GM23338 (cell line): ENCODE measurements around the gene IKZF1. TPM values are rescaled to one million over a fixed set of nuclear protein-coding genes. Genes with fewer than 3 reads are reported as not detected.

Experiments
- ATAC-seq: fragments of 200-7000 bp; cut with Tn5 transposase; 3 replicates; pipeline ENCODE4 v1.9.1; 2020
- DNase-seq: peaks from one replicate; pipeline ENCODE4 v3.0.0-alpha.2; 2015; ENCODE audit warnings: low spot score
- H2AFZ ChIP-seq: fragments of 200-600 bp; sonication (generic); 2 replicates; pipeline ENCODE4 v1.8.0; 2016; ENCODE audit warnings: antibody characterized with exemption, mild to moderate bottlenecking, moderate library complexity
- H3F3A ChIP-seq: fragments of 200-600 bp; sonication (generic); replicated peaks from 2 replicates; pipeline ENCODE4 v1.8.0; 2017; ENCODE audit warnings: antibody characterized with exemption, mixed run types, low read depth
- H3K27ac ChIP-seq: fragments of 200-600 bp; sonication (generic); 2 replicates; pipeline ENCODE4 v1.6.1; 2016; ENCODE audit warnings: low read depth
- H3K27me3 ChIP-seq: fragments of 200-600 bp; sonication (generic); 2 replicates; pipeline ENCODE4 v1.8.0; 2016; ENCODE audit warnings: mild to moderate bottlenecking, mixed run types, moderate library complexity; ENCODE audit not compliant: insufficient read depth
- H3K36me3 ChIP-seq: fragments of 200-600 bp; sonication (generic); 2 replicates; pipeline ENCODE4 v1.8.0; 2016; ENCODE audit warnings: mild to moderate bottlenecking; ENCODE audit not compliant: insufficient read depth
- H3K4me1 ChIP-seq: fragments of 200-600 bp; sonication (generic); 2 replicates; pipeline ENCODE4 v1.8.0; 2016; ENCODE audit warnings: mild to moderate bottlenecking, moderate library complexity; ENCODE audit not compliant: insufficient read depth
- H3K4me2 ChIP-seq: fragments of 200-600 bp; sonication (generic); 2 replicates; pipeline ENCODE4 v1.7.1; 2017; ENCODE audit warnings: mixed run types
- H3K4me3 ChIP-seq: fragments of 200-600 bp; sonication (generic); 2 replicates; pipeline ENCODE4 v1.6.1; 2016; ENCODE audit warnings: mixed run types
- H3K79me2 ChIP-seq: fragments of 200-600 bp; sonication (generic); replicated peaks from 2 replicates; pipeline ENCODE4 v1.8.0; 2017; ENCODE audit warnings: mild to moderate bottlenecking; ENCODE audit not compliant: insufficient read depth
- H3K9me2 ChIP-seq: fragments of 200-600 bp; sonication (generic); 2 replicates; pipeline ENCODE4 v1.8.0; 2017; ENCODE audit not compliant: insufficient read depth
- H4K20me1 ChIP-seq: fragments of 200-600 bp; sonication (generic); replicated peaks from 2 replicates; pipeline ENCODE4 v1.8.0; 2017; ENCODE audit warnings: mild to moderate bottlenecking; ENCODE audit not compliant: insufficient read depth
- H3K27ac Mint-ChIP-seq: 2 replicates; pipeline ENCODE4 v1.8.0; 2020; ENCODE audit warnings: inconsistent platforms, mild to moderate bottlenecking, moderate library complexity, mixed read lengths
- H3K27me3 Mint-ChIP-seq: 3 replicates; pipeline ENCODE4 v1.8.0; 2022; ENCODE audit warnings: low read depth, mild to moderate bottlenecking, moderate library complexity, mixed read lengths, inconsistent platforms; ENCODE audit not compliant: insufficient read depth, poor library complexity
- H3K36me3 Mint-ChIP-seq: 3 replicates; pipeline ENCODE4 v1.8.0; 2021; ENCODE audit warnings: low read depth, mild to moderate bottlenecking, inconsistent platforms, moderate library complexity, mixed read lengths
- H3K4me1 Mint-ChIP-seq: 3 replicates; pipeline ENCODE4 v1.8.0; 2020; ENCODE audit warnings: mild to moderate bottlenecking, inconsistent platforms, mixed read lengths
- H3K4me3 Mint-ChIP-seq: 3 replicates; pipeline ENCODE4 v1.8.0; 2021; ENCODE audit warnings: moderate library complexity, mild to moderate bottlenecking, inconsistent platforms, mixed read lengths
- H3K9me3 Mint-ChIP-seq: 3 replicates; pipeline ENCODE4 v1.8.0; 2020; ENCODE audit warnings: moderate library complexity, mild to moderate bottlenecking, inconsistent platforms, mixed read lengths
- CREB1 ChIP-seq: fragments of 250-450 bp; sonication (Bioruptor Pico); IDR thresholded peaks from 2 replicates; pipeline ENCODE4 v1.5.0; 2020; ENCODE audit warnings: low read depth, mild to moderate bottlenecking, moderate library complexity
- CTCF ChIP-seq, 2 experiments: fragments of 200-600 bp in 1 of 2; sonication (generic) in 1 of 2; conservative IDR thresholded peaks; 2 replicates each; pipeline versions ENCODE4 v1.5.1 to v1.6.1; 2016 to 2017; ENCODE audit warnings: antibody characterized with exemption in 2 of 2, low read depth in 2 of 2, mild to moderate bottlenecking in 2 of 2, moderate library complexity in 1 of 2
- ETS1 ChIP-seq: IDR thresholded peaks from 2 replicates; pipeline ENCODE4 v1.6.1; 2016; ENCODE audit warnings: antibody characterized with exemption
- EZH2 ChIP-seq: fragments of 200-600 bp; sonication (generic); IDR thresholded peaks from one replicate; pipeline ENCODE4 v1.8.0; 2017; ENCODE audit warnings: antibody characterized with exemption, mild to moderate bottlenecking, low read depth; ENCODE audit not compliant: unreplicated experiment
- EZH2phosphoT487 ChIP-seq: fragments of 200-600 bp; sonication (generic); IDR thresholded peaks from one replicate; pipeline ENCODE4 v1.8.1; 2018; ENCODE audit warnings: antibody characterized with exemption; ENCODE audit not compliant: unreplicated experiment
- JUNB ChIP-seq: IDR thresholded peaks from one replicate; pipeline ENCODE4 v1.6.1; 2016; ENCODE audit warnings: antibody characterized with exemption; ENCODE audit not compliant: unreplicated experiment
- NANOG ChIP-seq: IDR thresholded peaks from 2 replicates; pipeline ENCODE4 v1.6.1; 2016; ENCODE audit warnings: antibody characterized with exemption, borderline replicate concordance
- POLR2AphosphoS5 ChIP-seq: IDR thresholded peaks from 2 replicates; pipeline ENCODE4 v1.6.1; 2016; ENCODE audit warnings: antibody characterized with exemption, low read depth
- STAT1 ChIP-seq: IDR thresholded peaks from one replicate; pipeline ENCODE4 v1.6.1; 2016; ENCODE audit warnings: antibody characterized with exemption; ENCODE audit not compliant: unreplicated experiment
- ZNF114 ChIP-seq: fragments of 250-450 bp; sonication (Bioruptor Pico); IDR thresholded peaks from 2 replicates; pipeline ENCODE4 v1.5.0; 2020; ENCODE audit warnings: mild to moderate bottlenecking, moderate library complexity
- ZNF331 ChIP-seq: fragments of 250-450 bp; sonication (Bioruptor Pico); IDR thresholded peaks from 2 replicates; pipeline ENCODE4 v1.5.0; 2020; ENCODE audit warnings: low read depth, mild to moderate bottlenecking, moderate library complexity
- ZNF462 ChIP-seq: fragments of 250-450 bp; sonication (Bioruptor Pico); IDR thresholded peaks from 2 replicates; pipeline ENCODE4 v1.5.0; 2020; ENCODE audit warnings: mild to moderate bottlenecking, moderate library complexity
- polyA plus RNA-seq: library from polyadenylated mRNA; unstranded; fragments of >200 nt; fragmentation: Nextera tagmentation; extraction: Ambion mirVana; gene quantifications from 2 replicates; pipeline ENCODE4 v1.2.1, GENCODE V29; 2016
- total RNA-seq: library from RNA; depleted of rRNA; stranded (reverse); fragments of >200 nt; shearing (Covaris generic); gene quantifications from 2 replicates; pipeline ENCODE4 v1.2.3, GENCODE V29; 2014

Gene IKZF1
- total and polyA plus RNA-seq, 2 experiments from 2014 or later = 0.57 to 1.8 TPM

GRCh38 chr7:50276483-50276882 lies 28.0 kb upstream of the IKZF1 start (continued):
- TF ChIP-seq ZNF462 (CRISPR knock-in tag) (no peak), ETS1 (no peak), EZH2phosphoT487 (no peak)

- H3K4me3 Mint-ChIP-seq = no peak overlapping the region
- no peak for ATAC-seq
- no peak for TF ChIP-seq POLR2AphosphoS5
- TF ChIP-seq ZNF331 (CRISPR knock-in tag) = no peak
- no peak for TF ChIP-seq EZH2
- no peak for TF ChIP-seq STAT1
- no peak for TF ChIP-seq JUNB
- no peak for TF ChIP-seq NANOG
- TF ChIP-seq EZH2phosphoT487 = no peak
- no peak for TF ChIP-seq ETS1
- no peak for TF ChIP-seq CREB1 (CRISPR knock-in tag)
- no peak for TF ChIP-seq ZNF114 (CRISPR knock-in tag)
- TF ChIP-seq CTCF (conservative IDR thresholded peaks at IDR 0.05; ENCODE audit: low read depth in 2 of 2) = no peak
Measured at GRCh38 chr7:50278120-50278519, 26.4 kb upstream of the IKZF1 start.

More at GRCh38 chr7:50278120-50278519, 26.4 kb upstream of the IKZF1 start:
- no peaks in the 10 kb centered on the region for H3K36me3 ChIP-seq
- Mint-ChIP-seq H3K27me3 (no peaks in the 10 kb centered on the region), H3K9me3 (no peaks in the 10 kb centered on the region), H3K4me1 (no peaks in the 10 kb centered on the region), H3K36me3 (no peaks in the 10 kb centered on the region), H3K27ac (no peak overlapping the region)
- H3K4me3 ChIP-seq = no peak overlapping the region
- no peak overlapping the region for H3K4me2 ChIP-seq
- no peaks in the 10 kb centered on the region for H3K27me3 ChIP-seq
- no peaks in the 10 kb centered on the region for H4K20me1 ChIP-seq
- no peaks in the 10 kb centered on the region for H3F3A ChIP-seq
- no peak for DNase-seq
- H3K27ac ChIP-seq = no peak overlapping the region
- no peaks in the 10 kb centered on the region for H3K4me1 ChIP-seq
- H3K79me2 ChIP-seq = no peaks in the 10 kb centered on the region
- H2AFZ ChIP-seq = no peak overlapping the region
- no peaks in the 10 kb centered on the region for H3K9me2 ChIP-seq
